Inferior parietal cortex (tissue), 1 donor: ENCODE measurements around the gene BCAS3.
A peak's percentile ranks its signal among the peaks of the same experiment; 100 is the strongest.
"Not testable (repeated sequence)": the region's sequence is repeated elsewhere in the genome, so short reads cannot be mapped to it uniquely, and the experiment has no call there.

ENCODE experiments used
- DNase-seq: peaks from one replicate; pipeline ENCODE4 v3.0.0-alpha.2; 2016; ENCODE audit errors: extremely low spot score

The BCAS3 gene

DNA sequence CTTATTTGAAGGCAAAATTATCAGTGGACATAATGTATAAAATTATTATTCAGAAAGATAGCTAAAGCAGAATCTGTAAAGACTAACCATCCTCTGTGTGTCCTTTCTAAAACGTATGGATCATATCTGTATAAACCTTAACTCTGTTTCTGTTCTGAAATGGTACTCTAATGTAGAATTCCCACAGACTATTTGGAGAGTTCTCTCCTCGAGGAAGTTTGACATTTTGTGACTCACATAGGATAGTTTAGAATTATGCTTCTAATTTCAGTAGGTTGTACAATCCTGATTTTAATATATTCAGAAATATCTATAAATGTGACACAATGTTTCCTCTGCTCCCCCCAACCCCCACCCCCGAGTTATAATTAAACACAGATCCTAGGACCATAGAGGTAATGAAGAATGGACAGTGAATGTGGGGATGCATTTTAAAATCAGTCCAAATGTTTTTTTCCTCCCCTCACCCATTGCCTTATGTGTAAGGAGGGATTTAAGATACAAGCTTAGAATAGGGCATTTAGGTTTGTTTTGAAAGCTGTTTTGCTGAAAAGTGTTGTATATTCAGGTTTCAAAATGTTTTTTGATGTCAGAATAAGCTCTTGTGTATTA, 66.8 kb downstream of the BCAS3 start:
- no peak for DNase-seq

DNA sequence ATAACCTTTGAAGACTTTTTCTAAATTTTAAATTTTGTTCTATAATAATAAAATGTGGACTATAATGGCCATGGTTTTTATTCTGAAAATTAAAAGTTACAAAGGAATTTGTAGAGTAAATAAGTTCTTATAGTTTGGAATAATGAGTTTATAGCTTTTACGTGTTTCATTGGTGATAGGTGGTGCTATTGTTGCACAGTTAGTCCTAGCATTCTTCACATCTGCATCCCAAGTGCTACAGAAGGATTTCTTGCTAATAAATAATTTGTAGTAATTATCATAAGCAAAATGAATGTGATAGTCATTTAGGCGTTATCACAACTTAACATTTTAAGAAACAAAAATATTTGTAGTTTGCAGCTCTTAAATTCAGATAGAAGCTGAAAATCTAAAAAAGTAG, 67.9 kb downstream of the BCAS3 start:
- DNase-seq = peak; percentile 52

DNA sequence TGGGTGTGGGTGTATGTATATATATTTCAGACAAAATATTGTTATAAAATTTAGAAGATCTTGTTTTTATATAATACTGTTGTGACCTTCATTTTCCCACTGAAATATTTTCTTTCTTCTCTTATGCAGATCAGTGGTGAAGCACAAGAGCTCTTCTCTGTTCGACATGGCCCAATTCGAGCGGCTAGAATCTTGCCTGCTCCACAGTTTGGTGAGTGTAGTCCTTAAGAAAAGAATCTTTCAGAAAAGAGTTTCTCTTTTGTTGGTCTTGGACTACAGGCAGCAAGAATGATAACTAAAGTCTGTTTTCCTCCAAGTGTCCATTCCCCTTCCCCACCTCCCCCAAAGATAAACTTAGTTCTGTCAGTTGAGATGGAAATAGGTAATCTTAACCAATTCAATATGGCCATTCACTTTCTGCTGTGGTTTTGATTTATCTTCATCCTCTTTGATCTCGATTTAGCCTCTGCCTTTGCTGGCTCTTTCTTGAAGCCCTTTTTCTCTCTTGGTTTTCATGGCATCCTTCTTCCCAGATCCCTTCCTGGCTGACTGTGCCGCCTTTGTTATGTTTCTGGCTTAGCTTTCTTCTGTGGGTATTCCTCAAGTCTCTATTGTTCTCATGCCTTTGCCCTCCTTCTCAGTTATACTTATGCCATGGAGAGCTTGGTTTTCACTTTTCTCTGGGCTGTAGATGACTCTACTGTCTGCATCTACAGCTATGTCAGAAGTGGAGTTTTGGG, 69.6 kb downstream of the BCAS3 start:
- DNase-seq = peak; percentile 27

DNA sequence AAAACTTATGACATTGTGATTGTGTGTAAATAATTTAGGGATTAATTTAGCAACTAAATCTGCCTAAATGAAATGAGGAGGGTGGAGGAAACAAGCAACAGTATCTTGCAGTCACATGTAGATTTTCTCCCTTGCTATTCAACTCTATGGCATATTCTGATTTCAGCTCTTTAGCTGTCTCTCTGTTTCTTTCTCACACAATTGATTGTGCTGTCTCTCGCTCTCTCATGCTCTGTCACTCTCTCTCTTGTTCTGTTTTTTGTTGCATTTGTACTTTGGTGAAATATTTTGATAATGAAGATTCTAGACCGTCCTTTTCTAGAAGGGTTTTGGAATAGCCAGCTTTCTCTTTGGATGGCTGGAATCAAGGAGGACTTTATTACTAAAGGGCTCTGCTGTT, 70.6 kb downstream of the BCAS3 start:
- peak; percentile 49 for DNase-seq

DNA sequence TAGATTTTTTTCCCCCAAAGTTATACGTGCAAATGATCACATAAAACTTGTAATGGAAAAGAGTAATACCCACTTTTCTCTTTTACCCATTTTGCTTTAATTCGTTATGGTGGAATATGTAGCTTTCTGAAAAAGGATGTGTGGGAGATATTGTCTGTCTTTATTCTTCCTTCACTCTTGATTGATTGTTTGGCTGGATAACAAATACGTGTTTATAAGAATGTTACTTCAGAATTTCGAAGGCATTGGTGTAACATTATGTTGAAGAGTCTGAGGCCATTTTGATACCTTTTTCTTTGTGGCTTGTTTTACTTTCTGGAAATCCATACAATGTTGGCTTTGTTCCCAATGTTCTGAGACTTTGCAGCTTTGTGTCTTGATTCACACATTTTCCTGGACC, 71.4 kb downstream of the BCAS3 start:
- peak; percentile 15 for DNase-seq

DNA sequence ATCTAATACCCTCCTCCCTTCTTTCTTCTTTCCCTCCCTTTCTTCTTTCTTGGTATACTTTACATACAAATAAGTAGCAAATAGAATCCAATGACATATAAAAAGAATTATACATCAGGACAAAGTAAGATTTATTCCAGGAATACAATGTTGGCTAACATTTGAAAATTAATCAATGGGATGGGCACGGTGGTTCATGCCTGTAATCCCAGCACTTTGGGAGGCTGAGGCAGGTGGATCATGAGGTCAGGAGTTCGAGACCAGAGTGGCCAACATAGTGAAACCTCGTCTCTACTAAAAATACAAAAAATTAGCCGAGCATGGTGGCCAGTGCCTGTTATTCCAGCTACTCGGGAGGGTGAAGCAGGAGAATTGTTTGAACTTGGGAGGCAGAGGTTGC, 72.1 kb downstream of the BCAS3 start:
- DNase-seq = no peak

DNA sequence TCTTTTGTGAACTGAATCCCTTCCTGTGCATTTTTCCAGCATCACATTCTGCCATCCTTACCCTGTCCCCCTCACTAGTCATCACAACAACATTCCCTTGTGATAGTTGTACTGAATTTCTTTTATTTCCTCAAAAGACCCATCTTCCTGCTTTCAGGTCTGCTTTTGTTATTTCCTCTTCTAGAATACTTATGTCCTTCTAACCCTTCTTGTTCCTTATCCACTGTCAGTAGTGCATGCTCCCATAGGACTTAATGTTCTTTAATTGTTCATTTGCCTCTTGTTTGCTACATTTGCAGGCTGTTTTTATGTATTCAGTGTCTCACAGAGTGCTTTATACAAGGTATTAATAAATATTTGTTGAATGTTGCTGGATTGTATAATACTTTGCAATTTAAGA, 73.0 kb downstream of the BCAS3 start:
- no peak for DNase-seq

DNA sequence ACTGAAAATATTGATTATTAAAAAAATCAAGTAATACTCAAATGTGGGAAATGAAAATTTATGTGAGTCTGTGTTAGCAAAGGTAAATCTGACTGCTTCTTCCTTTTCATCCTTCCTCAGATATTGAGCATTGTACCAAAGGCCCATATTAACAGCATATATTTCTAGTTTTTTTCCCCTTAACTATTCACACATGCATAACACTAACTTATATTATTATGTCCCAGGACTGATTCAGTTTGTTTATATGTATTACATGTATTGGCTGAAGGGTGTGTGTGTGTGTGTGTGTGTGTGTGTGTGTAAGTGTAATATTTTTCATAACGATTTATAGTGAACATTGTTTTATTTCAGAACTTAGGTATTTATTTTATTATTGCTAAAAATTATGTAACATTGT, 74.2 kb downstream of the BCAS3 start:
- no peak for DNase-seq

DNA sequence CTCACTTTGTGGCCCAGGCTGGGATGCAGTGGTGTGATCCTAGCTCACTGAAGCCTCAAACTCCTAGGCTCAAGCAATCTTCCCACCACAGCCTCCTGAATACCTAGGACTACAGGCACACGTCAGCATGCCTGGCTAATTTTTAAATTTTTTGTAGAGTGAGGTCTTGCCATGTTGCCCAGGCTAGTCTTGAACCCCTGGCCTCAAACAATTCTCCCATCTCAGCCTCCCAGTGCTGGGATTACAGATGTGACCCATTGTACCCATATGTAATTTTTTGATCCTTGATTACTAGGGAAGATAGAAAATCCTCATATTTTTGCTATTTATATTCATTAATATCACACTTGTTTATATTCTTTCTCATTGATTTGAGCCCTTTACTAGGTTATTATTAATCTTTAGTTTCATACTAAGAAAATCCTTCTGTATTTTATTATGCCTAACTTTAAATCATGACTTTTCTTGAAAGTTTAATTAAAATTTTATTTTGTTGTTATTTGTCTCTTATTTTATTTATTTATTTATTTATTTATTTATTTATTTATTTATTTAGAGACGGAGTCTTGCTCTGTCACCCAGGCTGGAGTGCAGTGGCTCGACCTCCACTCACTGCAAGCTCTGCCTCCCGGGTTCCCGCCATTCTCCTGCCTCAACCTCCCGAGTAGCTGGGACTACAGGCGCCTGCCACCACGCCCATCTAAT, 75.4 kb downstream of the BCAS3 start:
- DNase-seq = no peak

DNA sequence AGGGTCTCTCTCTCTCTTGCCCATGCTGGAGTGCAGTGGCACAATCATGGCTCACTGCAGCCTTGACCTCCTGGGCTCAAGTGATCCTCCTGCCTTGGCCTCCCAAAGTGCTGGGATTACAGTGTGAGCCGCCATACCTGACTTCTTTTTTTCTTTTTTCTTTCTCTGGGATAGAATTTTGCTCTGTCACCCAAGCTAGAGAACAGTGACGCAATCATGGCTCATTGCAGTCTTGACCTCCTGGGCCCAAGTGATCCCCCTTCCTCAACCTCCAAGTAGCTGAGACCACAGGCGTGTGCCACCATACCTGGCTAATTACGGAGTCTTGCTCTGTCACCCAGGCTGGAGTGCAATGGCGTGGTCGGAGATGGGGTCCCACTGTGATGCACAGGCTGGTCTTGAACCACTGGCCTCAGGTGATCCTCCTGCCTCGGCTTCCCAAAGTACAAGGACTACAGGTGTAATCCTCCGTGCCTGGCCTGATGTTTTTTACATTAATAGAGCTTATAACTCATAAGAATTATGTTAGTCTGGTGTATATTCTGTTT, 76.5 kb downstream of the BCAS3 start:
- DNase-seq = no peak

DNA sequence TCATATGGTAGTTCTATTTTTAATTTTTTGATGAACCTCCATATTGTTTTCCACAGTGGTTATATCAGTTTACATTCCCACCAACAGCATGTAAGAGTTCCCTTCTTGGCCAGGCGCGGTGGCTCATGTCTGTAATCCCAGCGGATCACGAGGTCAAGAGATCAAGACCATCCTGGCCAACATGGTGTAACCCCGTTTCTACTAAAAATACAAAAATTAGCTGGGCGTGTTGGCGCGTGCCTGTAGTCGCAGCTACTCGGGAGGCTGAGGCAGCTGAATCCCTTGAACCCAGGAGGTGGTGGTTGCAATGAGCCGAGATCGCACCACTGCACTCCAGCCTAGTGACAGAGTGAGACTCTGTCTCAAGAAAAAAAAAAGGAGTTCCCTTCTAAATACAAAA, 79.1 kb downstream of the BCAS3 start:
- DNase-seq = not testable (repeated sequence)

DNA sequence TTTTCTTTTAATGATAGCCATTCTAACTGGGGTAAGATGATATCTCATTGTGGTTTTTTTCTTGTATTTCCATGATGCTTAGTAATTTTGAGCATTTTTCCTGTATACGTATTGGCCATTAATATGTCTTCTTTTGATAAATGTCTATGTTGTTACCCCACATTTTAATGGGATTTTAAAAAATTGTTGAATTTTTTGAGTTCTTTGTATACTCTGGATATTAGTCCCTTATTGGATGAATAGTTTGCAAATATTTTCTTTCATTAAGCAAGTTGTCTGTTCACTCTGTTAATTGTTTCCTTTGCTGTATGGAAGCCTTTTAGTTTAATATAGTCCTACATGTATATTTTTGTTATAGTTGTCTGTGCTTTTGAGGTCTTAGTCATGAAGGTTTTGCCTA, 79.8 kb downstream of the BCAS3 start:
- no peak for DNase-seq

DNA sequence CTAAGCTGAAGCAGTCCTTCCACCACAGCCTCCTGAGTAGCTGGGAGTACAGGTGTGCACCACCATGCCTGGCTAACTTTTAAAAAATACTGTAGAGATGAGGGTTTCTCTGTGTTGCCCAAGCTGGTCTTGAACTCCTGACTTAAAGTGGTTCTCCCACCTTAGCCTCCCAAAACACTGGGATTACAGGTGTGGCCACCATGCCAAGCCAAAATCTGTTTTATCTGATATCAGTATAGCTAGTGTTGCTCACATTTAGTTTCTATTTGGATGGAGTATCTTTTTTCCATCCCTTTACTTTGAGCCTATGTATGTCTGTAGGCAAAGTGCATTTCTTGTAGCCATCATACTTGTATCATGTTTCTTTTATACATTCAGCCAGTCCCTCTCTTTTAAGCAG, 82.1 kb downstream of the BCAS3 start:
- no peak for DNase-seq

DNA sequence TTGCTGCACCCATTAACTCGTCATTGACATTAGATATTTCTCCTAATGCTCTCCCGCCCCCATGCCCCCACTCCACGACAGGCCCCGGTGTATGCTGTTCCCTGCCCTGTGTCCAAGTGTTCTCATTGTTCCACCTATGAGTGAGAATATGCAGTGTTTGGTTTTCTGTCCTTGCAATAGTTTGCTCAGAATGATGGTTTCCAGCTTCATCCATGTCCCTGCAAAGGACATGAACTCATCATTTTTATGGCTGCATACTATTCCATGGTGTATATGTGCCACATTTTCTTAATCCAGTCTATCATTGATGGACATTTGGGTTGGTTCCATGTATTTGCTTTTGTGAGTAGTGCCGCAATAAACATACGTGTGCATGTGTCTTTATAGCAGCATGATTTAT, 83.7 kb downstream of the BCAS3 start:
- not testable (repeated sequence) for DNase-seq

DNA sequence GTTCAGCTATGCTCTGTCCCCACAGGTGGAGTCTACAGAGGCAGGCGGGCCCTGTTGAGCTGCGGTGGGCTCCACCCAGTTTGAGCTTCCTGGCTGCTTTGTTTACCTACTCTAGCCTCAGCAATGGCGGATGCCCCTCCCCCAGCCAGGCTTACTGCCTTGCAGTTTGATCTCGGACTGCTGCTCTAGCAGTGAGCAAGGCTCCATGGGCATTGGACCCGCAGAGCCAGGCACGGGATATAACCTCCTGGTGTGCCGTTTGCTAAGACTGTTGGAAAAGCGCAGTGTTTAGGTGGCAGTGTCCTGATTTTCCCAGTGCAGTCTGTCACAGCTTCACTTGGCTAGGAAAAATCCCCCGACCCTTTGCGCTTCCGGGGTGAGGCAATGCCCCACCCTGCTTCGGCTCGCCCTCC, 89.1 kb downstream of the BCAS3 start:
- DNase-seq = no peak

DNA sequence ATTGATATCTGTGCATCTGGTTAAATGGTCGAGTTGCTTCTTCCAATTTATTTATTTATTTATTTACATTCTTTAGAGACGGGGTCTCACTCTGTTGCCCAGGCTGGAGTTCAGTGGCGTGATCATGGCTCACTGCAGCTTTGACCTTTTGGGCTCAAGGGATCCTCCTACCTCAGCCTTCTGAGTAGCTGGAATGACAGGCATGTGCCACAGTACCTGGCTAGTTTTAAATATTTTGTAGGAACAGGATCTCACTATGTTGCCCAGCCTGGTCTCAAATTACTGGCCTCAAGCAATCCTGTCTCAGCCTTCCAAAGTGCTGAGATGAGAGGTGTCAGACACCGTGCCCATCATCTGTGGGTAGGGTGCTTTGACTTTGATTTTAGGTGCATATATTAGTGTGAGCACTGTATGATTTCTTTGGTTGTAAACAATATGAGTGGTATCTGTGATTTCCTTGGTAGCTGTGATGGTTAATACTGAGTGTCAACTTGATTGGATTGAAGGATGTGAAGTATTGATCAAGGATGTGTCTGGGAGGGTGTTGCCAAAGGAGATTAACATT, 90.2 kb downstream of the BCAS3 start:
- no peak for DNase-seq

DNA sequence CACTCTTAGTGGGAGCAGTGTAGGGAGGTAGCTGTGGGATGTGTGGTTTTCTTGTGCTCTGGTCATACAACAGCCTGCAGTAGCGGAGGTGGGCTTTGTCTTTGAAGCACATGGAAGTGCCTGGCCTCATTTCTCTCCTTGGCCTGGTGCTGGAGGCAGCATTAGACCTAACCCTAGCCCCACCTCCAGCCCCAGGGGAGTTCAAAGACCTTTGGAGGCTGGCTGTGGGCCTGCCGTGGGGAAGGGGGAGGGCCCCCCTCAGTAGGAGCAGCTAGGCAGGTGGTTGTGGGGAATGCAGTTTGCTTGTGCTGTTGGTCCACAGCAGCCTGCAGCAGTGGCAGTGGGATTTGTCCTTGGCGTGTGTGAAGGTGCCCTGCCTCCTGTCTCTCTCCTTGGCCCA, 91.7 kb downstream of the BCAS3 start:
- no peak for DNase-seq

DNA sequence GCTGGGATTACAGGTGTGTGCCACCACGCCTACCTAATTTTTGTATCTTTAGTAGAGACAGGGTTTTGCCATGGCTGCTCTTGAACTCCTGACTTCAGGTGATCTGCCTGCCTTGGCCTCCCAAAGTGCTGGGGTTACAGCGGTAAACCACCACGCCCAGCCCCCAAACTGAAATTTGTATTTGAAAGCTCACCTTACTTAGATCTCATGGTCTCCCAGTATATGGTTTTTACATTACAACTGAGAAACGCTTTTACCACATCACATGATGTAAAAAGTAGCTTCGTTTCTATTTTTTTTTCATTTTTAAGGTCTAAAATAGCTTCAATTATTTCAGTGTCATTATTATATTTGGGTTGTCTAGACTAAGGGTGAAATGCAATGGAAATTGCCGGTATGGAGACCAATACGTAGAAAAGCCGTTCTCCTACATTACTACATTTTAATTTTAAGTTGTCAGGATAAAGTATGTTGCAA, 93.3 kb downstream of the BCAS3 start:
- no peak for DNase-seq

DNA sequence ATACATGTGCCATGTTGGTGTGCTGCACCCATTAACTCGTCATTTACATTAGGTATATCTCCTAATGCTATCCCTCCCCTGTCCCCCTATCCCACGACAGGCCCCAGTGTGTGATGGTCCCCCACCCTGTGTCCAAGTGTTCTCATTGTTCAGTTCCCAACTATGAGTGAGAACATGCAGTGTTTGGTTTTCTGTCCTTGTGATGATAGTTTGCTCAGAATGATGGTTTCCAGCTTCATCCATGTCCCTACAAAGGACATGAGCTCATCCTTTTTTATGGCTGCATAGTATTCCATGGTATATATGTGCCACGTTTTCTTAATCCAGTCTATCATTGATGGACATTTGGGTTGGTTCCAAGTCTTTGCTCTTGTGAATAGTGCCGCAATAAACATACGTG, 94.0 kb downstream of the BCAS3 start:
- not testable (repeated sequence) for DNase-seq

DNA sequence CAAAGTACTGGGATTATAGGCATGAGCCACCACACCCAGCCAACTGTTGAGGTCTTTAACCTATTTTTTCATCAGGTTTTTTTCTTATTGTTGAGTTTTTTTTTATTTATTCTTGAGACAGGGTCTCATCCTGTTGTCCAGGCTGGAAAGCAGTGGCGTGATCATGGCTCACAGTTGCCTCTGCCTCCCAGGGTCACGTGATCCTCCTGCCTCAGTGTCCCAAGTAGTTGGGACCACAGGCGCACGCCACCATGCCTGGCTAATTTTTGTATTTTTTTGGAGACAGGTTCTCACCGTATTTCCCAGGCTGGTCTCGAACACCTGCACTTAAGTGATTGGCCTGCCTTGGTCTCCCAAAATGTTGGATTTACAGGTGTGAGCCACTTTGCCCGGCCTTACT, 95.9 kb downstream of the BCAS3 start:
- DNase-seq = no peak

DNA sequence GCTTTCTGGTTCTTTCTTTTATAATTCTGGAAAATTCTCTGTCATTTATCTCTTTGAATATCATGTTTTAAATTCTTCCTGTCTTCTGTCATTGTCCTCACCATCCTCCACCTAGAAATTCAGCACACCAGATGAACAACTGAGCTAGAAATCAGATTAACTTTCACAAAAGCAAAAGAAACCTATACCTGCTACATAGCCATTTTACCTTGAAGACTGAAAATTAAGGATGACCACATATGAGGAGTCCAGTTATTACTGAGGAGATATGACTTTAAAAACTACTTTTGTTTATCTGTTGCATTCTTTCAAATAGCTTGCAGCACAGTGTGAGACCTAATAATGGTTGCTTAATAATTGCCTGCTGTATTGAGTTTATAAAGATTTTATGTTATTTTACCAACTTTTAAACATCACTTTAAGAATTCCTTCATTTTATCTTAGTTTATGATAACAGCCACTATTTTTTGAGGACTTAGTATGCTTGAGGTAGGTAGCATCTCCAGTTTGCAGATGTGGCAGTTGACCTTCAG, 104.3 kb downstream of the BCAS3 start:
- no peak for DNase-seq

DNA sequence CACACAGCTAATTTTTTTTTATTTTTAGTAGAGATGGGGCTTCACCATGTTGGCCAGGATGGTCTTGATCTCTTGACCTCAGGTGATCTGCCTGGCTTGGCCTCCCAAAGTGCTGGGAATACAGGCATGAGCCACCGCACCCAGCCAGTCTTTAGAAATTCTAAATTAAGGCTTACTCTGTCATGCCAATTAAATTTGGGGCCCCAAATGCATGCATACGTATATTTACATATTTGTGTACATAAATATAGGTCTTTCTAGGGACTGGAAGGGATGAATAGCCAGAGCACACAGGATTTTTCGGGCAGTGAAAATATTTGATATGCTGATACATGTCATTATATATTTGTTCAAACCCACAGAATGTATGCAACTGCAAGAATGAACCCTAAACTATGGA, 105.1 kb downstream of the BCAS3 start:
- DNase-seq = no peak
